Heart right ventricle (tissue), 16 donors: Measurements from ENCODE around the gene C14orf132. TPM values are rescaled to one million over a fixed set of nuclear protein-coding genes. Genes with fewer than 3 reads are reported as not detected.

Source experiments
- ATAC-seq, 8 donors: fragments of 200-7000 bp; cut with Tn5 transposase; one replicate each; pipeline ENCODE4 v1.9.1; 2020; ENCODE audit warnings: mild to moderate bottlenecking in 8 of 8, moderate library complexity in 8 of 8, moderate number of reproducible peaks in 1 of 8
- DNase-seq, 2 donors: peaks; one replicate each; pipeline ENCODE4 v3.0.0-alpha.2; 2020
- H3K27ac ChIP-seq, 10 donors: fragments of 200-600 bp; sonication (generic) in 2 of 10; one replicate each; pipeline versions ENCODE4 v1.5.0 to v1.8.0; 2020 to 2022; ENCODE audit warnings: mild to moderate bottlenecking in 3 of 10
- H3K27me3 ChIP-seq, 7 donors: fragments of 200-600 bp; one replicate each; pipeline ENCODE4 v1.8.0; 2021 to 2022; ENCODE audit warnings: mild to moderate bottlenecking in 2 of 7
- H3K36me3 ChIP-seq, 9 donors: fragments of 200-600 bp; sonication (generic) in 1 of 9; one replicate each; pipeline versions ENCODE4 v1.5.0 to v1.8.0; 2020 to 2022; ENCODE audit warnings: mild to moderate bottlenecking in 2 of 9
- H3K4me1 ChIP-seq, 9 donors: fragments of 200-600 bp; sonication (generic) in 1 of 9; one replicate each; pipeline versions ENCODE4 v1.5.0 to v1.8.0; 2020 to 2022; ENCODE audit warnings: mild to moderate bottlenecking in 4 of 9
- H3K4me3 ChIP-seq, 10 donors: fragments of 200-600 bp; sonication (generic) in 2 of 10; one replicate each; pipeline versions ENCODE4 v1.5.0 to v1.8.0; 2020 to 2022; ENCODE audit warnings: mild to moderate bottlenecking in 7 of 10, moderate library complexity in 2 of 10
- H3K9me3 ChIP-seq, 11 donors: fragments of 200-600 bp in 10 of 11; sonication (generic) in 2 of 11; one replicate each; pipeline versions ENCODE4 v1.5.0 to v1.8.0; 2013 to 2022; ENCODE audit warnings: mild to moderate bottlenecking in 2 of 11, control low read depth in 1 of 11, moderate library complexity in 1 of 11
- whole genome bisulfite sequencing, 2 donors: extraction: QIAGEN DNeasy Blood & Tissue Kit; methylation state at CpG; one replicate each; pipeline ENCODE4 v1.1.7; 2013; ENCODE audit warnings: inconsistent platforms in 1 of 2; 5-methylcytosine and 5-hydroxymethylcytosine counted together
- intact Hi-C, 10 donors: fragments of 100-400 bp; cut with DNase I; formaldehyde crosslinking; loops; one replicate each; pipeline versions ENCODE4 v1.11.1 to v1.14.2; 2022
- polyA plus RNA-seq, 2 donors: library from polyadenylated mRNA; stranded (reverse); fragments of 200-250 nt; gene quantifications; one replicate each; pipeline ENCODE4 v1.2.3, GENCODE V29; 2013
- total RNA-seq, 10 donors: library from RNA; stranded (reverse); fragmentation: NEBNext Ultra II Directional in 3 of 10; extraction: Animal tissue kit (Norgen Biotek cat#: 25700) in 3 of 10; gene quantifications; one replicate each; pipeline versions ENCODE4 v1.2.1 to v1.2.4, GENCODE V29; 2021 to 2023
- TF ChIP-seq, protein P1 (sequence below), 9 donors: fragments of 200-600 bp; sonication (generic) in 2 of 9; IDR thresholded peaks; one replicate each; pipeline versions ENCODE4 v1.5.0 to v1.8.0; 2021 to 2022; ENCODE audit warnings: antibody characterized with exemption in 9 of 9, mild to moderate bottlenecking in 5 of 9, moderate library complexity in 1 of 9
- donor health status: Arrhythmogenic right ventricular cardiomyopathy.
- donor health status: ischemic (EF 13 %, LVEDD 7.1; RV severe dilation, severe dysfunction).
- donor health status: healthy with polysubstance abuse.
- donor health status: DM: no; HTN: yes; CAD: no.
- donor health status: DM: no; HTN: no; CAD: no.
- donor health status: ischemic (EF 25% LVEDD 6.9; RV normal size, moderate dysfunction).
- donor health status: ischemic (EF 25% LVEDD 5.7; RV mildly dilated, moderate dysfunction).
- donor health status: healthy.
- donor health status: DM: yes; HTN: yes; CAD: no.
- donor health status: Ischemic cardiomyopathy.
- donor health status: ischemic (EF 35%, LVEDD 5.7; RV mildly dilated, moderate dysfunction).
- donor health status: nonischemic (EF 11% LVEDD 7.7; RV severe dilation, severe dysfunction).
- donor health status: DM: yes; HTN: yes; CAD: no.
- donor health status: PGD.
- donor health status: ischemic (EF 29% LVEDD 5.4; RV normal size, mild dysfunction).
- donor health status: nonischemic (EF 23%, LVEDD 6.1; RV moderate dilation, normal function).

Gene C14orf132
- total and polyA plus RNA-seq, 12 donors = 0.80 to 16.2 (median 2.5) TPM

DNA sequence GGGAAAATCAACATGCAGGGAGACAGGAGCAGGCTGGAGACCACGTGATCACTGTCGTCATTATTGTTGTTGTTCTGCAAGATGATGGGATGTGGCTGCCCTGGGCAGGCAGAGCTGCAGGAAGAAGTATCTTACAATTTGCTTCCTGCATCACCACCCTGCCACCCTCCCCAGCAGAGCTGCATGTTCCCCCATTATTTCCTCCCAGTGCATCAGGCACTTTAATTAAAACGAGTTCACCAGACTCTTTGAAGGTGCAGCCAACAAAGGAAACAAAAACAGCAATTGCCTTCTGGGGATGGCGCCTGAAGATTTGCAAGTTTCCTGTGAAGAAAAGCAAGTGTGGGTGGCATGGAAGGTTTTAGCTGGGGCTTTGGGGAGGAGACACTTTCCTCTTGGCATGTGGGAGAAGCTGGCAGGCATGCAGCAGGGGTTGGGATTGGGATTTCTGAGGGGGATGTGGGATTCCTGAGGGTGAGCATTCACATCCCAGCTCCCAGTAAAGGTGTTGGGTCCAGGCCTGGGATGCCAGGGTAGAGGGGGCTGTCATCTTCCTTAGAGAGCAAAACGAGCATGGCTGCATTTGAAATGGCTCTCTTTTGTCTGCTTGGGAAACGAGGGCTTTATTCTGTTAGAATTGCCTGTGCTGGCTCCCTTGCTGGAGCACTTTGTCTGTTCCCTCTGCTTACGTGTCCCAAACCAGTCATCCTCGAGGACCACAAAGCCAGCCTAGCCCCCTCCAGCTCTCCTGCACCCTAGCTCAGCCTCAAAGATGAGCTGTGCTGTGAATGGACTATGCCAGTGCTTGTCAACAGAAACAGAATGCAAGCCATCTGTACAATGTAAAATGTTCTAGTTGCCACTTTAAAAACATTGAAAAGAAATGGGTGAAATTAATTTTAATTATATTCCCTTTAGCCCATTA is 11.5 kb upstream of the C14orf132 start:
- Histone ChIP-seq H3K36me3 (no peaks in the 10 kb centered on the region), H3K4me1 (no peaks in the 10 kb centered on the region), H3K27me3 (peaks cover 0 to 41% (median 24%) of the 10 kb centered on the region in 7 donors), H3K9me3 (no peaks in the 10 kb centered on the region), H3K4me3 (no peak overlapping the region), H3K27ac (no peak overlapping the region)
- WGBS, 2 donors = 35 to 40% methylated on average over 8 of the region's 8 CpGs
- TF ChIP-seq, protein P1, sequence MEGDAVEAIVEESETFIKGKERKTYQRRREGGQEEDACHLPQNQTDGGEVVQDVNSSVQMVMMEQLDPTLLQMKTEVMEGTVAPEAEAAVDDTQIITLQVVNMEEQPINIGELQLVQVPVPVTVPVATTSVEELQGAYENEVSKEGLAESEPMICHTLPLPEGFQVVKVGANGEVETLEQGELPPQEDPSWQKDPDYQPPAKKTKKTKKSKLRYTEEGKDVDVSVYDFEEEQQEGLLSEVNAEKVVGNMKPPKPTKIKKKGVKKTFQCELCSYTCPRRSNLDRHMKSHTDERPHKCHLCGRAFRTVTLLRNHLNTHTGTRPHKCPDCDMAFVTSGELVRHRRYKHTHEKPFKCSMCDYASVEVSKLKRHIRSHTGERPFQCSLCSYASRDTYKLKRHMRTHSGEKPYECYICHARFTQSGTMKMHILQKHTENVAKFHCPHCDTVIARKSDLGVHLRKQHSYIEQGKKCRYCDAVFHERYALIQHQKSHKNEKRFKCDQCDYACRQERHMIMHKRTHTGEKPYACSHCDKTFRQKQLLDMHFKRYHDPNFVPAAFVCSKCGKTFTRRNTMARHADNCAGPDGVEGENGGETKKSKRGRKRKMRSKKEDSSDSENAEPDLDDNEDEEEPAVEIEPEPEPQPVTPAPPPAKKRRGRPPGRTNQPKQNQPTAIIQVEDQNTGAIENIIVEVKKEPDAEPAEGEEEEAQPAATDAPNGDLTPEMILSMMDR (IDR thresholded peaks at IDR 0.05) = no peak
- DNase-seq (no peak), ATAC-seq (no peak)
- intact Hi-C loops = no loop called here

DNA sequence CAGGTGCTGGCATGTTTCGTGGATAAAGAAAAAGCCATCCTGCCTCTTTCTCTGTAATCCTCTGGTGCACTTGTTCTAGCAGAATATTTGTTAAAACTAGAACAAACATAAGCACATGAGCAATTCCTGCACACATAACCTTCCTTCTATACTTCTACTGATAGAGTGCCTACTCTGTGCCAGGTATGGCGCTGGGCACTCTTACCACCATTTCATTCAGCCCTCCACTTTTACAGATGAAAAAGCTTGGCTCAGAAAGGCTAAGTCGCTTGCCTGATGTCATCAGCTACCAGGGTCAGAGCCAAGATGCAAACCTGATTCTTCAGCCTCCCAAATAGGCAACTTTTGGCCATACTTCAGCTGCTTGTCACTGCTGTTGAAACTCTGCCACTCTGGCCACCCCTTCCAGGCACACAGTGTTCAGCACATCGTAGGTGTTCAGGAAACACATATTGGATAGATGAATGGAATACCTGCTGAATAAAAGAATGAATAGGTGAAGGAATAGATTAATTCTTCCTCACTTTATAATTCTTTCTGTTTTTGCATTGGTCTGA is 10.0 kb upstream of the C14orf132 start:
- DNase-seq (no peak), ATAC-seq (no peak)
- Histone ChIP-seq H3K9me3 (no peaks in the 10 kb centered on the region), H3K4me1 (no peaks in the 10 kb centered on the region), H3K36me3 (no peaks in the 10 kb centered on the region), H3K4me3 (no peak overlapping the region), H3K27ac (no peak overlapping the region), H3K27me3 (peaks cover 0 to 36% (median 24%) of the 10 kb centered on the region in 7 donors)
- 85 to 87% methylated on average over 4 of the region's 4 CpGs for WGBS, 2 donors
- intact Hi-C loops = no loop called here
- TF ChIP-seq, protein P1 (IDR thresholded peaks at IDR 0.05) = no peak

- H3K27ac ChIP-seq = no peak overlapping the region
- intact Hi-C loops = no loop called here
- ATAC-seq (no peak), DNase-seq (no peak)
- TF ChIP-seq, protein P1 (IDR thresholded peaks at IDR 0.05) = no peak
- H3K9me3 ChIP-seq = no peaks in the 10 kb centered on the region
- H3K4me3 ChIP-seq = no peak overlapping the region
- no peaks in the 10 kb centered on the region for H3K4me1 ChIP-seq
- no peaks in the 10 kb centered on the region for H3K36me3 ChIP-seq
- peaks cover 0 to 36% (median 24%) of the 10 kb centered on the region in 7 donors for H3K27me3 ChIP-seq
- 76 to 77% methylated on average over 11 of the region's 11 CpGs for WGBS, 2 donors
These were observed 8.9 kb upstream of the C14orf132 start for GRCh38 chr14:96030108-96030760.

DNA sequence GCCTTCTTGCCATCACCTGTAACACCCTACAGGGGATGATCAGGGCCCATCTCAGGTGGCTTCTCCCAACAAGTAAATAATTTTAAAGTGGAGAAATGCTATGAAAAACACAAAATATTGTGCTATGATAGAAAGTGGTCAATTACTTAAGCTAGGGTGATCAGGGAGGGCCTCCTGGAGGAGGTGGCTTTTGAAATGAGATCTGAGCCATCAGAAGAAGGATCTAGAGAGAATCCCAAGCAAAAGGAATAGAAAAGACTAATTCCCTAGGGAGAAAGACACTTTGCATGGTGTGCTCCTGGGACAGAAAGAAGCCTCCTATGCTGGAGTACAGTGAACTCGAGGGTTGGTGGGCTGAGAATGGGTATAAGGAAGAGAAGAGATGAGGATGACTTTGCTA is 7.5 kb upstream of the C14orf132 start:
- TF ChIP-seq, protein P1 (IDR thresholded peaks at IDR 0.05) = no peak
- Histone ChIP-seq H3K27me3 (peaks cover 0 to 27% (median 22%) of the 10 kb centered on the region in 7 donors), H3K4me1 (no peaks in the 10 kb centered on the region), H3K4me3 (no peak overlapping the region), H3K27ac (no peak overlapping the region), H3K9me3 (no peaks in the 10 kb centered on the region), H3K36me3 (no peaks in the 10 kb centered on the region)
- DNase-seq (no peak), ATAC-seq (no peak)
- WGBS, 2 donors = 82 to 94% methylated on average over 1 of the region's 1 CpG
- intact Hi-C loops = no loop called here
